Immature natural killer cell (primary cell): ENCODE data around the gene MEPCE. TPM values are rescaled to one million over a fixed set of nuclear protein-coding genes. Genes with fewer than 3 reads are reported as not detected.
"Not testable (repeated sequence)": the region's sequence is repeated elsewhere in the genome, so short reads cannot be mapped to it uniquely, and the experiment has no call there.

Experiments
- DNase-seq, 3 donors: peaks; one replicate each; pipeline ENCODE4 v3.0.0; 2022; ENCODE audit warnings: mixed read lengths in 1 of 3
- H3K27ac Mint-ChIP-seq, 6 donors: one replicate each; pipeline ENCODE4 v1.8.0; 2020; ENCODE audit warnings: mixed read lengths in 6 of 6, mild to moderate bottlenecking in 5 of 6, inconsistent platforms in 4 of 6, moderate library complexity in 3 of 6
- H3K27me3 Mint-ChIP-seq, 3 donors: one replicate each; pipeline ENCODE4 v1.8.0; 2020 to 2021; ENCODE audit warnings: low read depth in 3 of 3, mild to moderate bottlenecking in 3 of 3, mixed read lengths in 3 of 3, moderate library complexity in 3 of 3, inconsistent platforms in 1 of 3
- H3K36me3 Mint-ChIP-seq, 3 donors: one replicate each; pipeline ENCODE4 v1.8.0; 2020; ENCODE audit warnings: mixed read lengths in 3 of 3, inconsistent platforms in 2 of 3, mild to moderate bottlenecking in 2 of 3
- H3K4me1 Mint-ChIP-seq, 2 donors: one replicate each; pipeline ENCODE4 v1.8.0; 2020; ENCODE audit warnings: inconsistent platforms in 2 of 2, mild to moderate bottlenecking in 2 of 2, mixed read lengths in 2 of 2, moderate library complexity in 1 of 2
- H3K4me3 Mint-ChIP-seq, 5 donors: one replicate each; pipeline ENCODE4 v1.8.0; 2020; ENCODE audit warnings: mild to moderate bottlenecking in 5 of 5, mixed read lengths in 5 of 5, inconsistent platforms in 3 of 5, moderate library complexity in 3 of 5
- H3K9me3 Mint-ChIP-seq, 6 donors: one replicate each; pipeline ENCODE4 v1.8.0; 2020; ENCODE audit warnings: mild to moderate bottlenecking in 6 of 6, mixed read lengths in 6 of 6, inconsistent platforms in 4 of 6, moderate library complexity in 3 of 6
- polyA plus RNA-seq, 3 donors: library from polyadenylated mRNA; unstranded; fragments of 300-500 nt; fragmentation: Illumina TruSeq; gene quantifications; one replicate each; pipeline ENCODE4 v1.2.3, GENCODE V29; 2021

The MEPCE gene, protein sequence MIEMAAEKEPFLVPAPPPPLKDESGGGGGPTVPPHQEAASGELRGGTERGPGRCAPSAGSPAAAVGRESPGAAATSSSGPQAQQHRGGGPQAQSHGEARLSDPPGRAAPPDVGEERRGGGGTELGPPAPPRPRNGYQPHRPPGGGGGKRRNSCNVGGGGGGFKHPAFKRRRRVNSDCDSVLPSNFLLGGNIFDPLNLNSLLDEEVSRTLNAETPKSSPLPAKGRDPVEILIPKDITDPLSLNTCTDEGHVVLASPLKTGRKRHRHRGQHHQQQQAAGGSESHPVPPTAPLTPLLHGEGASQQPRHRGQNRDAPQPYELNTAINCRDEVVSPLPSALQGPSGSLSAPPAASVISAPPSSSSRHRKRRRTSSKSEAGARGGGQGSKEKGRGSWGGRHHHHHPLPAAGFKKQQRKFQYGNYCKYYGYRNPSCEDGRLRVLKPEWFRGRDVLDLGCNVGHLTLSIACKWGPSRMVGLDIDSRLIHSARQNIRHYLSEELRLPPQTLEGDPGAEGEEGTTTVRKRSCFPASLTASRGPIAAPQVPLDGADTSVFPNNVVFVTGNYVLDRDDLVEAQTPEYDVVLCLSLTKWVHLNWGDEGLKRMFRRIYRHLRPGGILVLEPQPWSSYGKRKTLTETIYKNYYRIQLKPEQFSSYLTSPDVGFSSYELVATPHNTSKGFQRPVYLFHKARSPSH
- polyA plus RNA-seq = 10 to 100 TPM in 1 of 3 donors, 1 to 10 TPM in 2; 3.0 to 12.1 (median 8.3) TPM

GRCh38 chr7:100429637-100430492 is at the start of gene MEPCE:
Gene MEPCE, plus strand, starts transcription at chr7:100429831. Its CDS starts 188 bp downstream, at chr7:100430019.
- Mint-ChIP-seq H3K27me3 (peaks cover 27 to 30% (median 29%) of the 10 kb centered on the region in 3 donors), H3K27ac (peak within 1 kb of the TSS; percentile 98 to 100 (median 99)), H3K36me3 (peaks cover 0 to 13% (median 4%) of the 10 kb centered on the region in 3 donors), H3K9me3 (no peaks in the 10 kb centered on the region), H3K4me1 (peaks cover 61 to 64% of the 10 kb centered on the region in 2 donors), H3K4me3 (peak within 1 kb of the TSS; percentile 95 to 99 (median 96))
- peak; percentile 95 to 98 (median 97) for DNase-seq

- no peaks in the 10 kb centered on the region for H3K9me3 Mint-ChIP-seq
- H3K4me3 Mint-ChIP-seq = no peak overlapping the region
- DNase-seq = no peak
- peaks cover 0 to 9% (median 5%) of the 10 kb centered on the region in 3 donors for H3K36me3 Mint-ChIP-seq
- peak overlapping the region in 2 of 6 donors; percentile 15 to 33 for H3K27ac Mint-ChIP-seq
- peaks cover 23 to 26% of the 10 kb centered on the region in 2 donors for H3K4me1 Mint-ChIP-seq
- H3K27me3 Mint-ChIP-seq = peaks cover 0 to 5% (median 4%) of the 10 kb centered on the region in 3 donors
These were observed 49.4 kb upstream of the MEPCE start for GRCh38 chr7:100380196-100380595.

DNA sequence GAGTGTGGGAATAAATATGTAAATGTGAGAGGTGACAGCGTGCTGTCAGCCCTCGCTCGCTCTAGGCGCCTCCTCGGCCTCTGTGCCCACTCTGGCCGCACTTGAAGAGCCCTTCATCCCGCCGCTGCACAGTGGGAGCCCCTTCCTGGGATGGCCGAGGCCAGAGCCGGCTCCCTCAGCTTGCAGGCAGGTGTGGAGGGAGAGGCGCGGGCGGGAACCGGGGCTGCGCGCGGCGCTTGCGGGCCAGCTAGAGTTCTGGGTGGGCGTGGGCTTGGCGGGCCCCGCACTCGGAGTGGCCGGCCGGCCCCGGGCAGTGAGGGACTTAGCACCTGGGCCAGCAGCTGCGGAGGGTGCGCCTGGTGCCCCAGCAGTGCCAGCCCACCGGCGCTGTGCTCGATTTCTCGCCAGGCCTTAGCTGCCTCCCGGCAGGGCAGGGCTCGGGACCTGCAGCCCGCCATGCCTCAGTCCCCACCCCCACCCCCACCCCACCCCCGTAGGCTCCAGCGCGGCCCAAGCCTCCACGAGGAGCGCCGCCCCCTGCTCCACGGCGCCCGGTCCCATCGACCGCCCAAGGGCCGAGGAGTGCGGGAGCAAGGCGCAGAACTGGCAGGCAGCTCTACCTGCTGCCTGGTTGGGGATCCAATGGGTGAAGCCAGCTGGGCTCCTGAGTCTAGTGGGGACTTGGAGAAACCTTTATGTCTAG is 47.9 kb upstream of the MEPCE start:
- peaks cover 11 to 13% of the 10 kb centered on the region in 2 donors for H3K4me1 Mint-ChIP-seq
- not testable (repeated sequence) for H3K27me3 Mint-ChIP-seq, H3K9me3 Mint-ChIP-seq, H3K36me3 Mint-ChIP-seq, DNase-seq, H3K27ac Mint-ChIP-seq, H3K4me3 Mint-ChIP-seq

GRCh38 chr7:100382234-100382853 is 47.3 kb upstream of the MEPCE start:
- H3K36me3 Mint-ChIP-seq, H3K27me3 Mint-ChIP-seq, H3K9me3 Mint-ChIP-seq: not testable (repeated sequence)
- H3K4me1 Mint-ChIP-seq = peaks cover 11 to 13% of the 10 kb centered on the region in 2 donors
- peak overlapping the region in 3 of 5 donors; percentile 53 to 70 (median 53) for H3K4me3 Mint-ChIP-seq
- H3K27ac Mint-ChIP-seq = peak overlapping the region in 5 of 6 donors; percentile 48 to 74 (median 73)
- peak in 1 of 3 donors; percentile 32 for DNase-seq

DNA sequence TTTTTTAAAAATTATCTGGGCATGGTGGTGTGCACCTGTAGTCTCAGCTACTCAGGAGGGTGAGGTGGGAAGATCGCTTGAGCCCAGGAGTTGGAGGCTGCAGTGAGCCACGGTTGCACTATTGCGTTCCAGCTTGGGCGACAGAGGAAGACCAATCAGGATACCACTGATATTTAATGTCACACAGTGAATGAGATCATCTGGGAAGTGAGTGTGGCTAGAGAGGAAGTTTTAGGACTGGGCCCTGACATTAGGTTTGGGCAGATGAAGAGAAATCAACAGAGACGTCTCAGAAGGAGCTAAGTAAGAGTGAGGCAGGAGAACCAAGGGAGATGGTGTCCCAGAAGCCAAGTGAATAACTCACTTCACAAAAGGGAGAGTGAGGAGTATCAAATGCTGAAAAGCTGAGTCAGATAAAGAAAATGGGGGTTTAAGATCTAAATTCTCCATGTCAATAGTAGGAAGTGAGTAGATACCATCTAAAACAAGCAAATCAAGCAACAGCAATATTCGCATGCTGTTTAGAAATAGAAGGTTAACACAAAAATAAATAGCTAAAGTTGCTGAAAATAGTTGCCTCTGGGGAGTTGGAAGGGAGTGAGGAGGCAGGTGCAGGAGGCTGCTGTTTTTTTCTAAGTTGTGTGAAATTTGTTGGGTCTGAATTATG is 44.9 kb upstream of the MEPCE start:
- Mint-ChIP-seq H3K9me3 (no peaks in the 10 kb centered on the region), H3K4me3 (no peak overlapping the region), H3K27ac (peak overlapping the region in 1 of 6 donors; percentile 67), H3K36me3 (peaks cover 0 to 5% (median 3%) of the 10 kb centered on the region in 3 donors), H3K27me3 (peaks cover 0 to 6% (median 5%) of the 10 kb centered on the region in 3 donors), H3K4me1 (peaks cover 9 to 13% of the 10 kb centered on the region in 2 donors)
- no peak for DNase-seq

DNA sequence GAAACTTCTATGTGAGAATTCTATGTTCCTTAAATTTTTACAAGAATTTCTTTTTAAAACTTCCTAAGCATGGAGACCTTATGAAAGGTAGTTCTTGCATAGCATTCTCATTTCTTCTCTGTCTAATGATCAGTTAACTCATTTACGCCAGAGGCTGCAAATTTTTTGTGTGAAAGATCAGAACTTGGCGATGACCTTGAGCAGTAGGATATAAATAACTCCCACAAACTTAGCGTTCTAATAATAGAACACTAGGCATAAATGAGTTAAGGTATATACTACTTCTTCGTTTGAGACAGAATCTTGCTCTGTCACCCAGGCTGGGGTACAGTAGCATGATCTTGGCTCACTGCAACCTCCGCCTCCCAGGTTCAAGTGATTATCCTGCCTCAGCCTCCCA is 42.7 kb upstream of the MEPCE start:
- Mint-ChIP-seq H3K4me3 (no peak overlapping the region), H3K9me3 (no peaks in the 10 kb centered on the region), H3K36me3 (peaks cover 0 to 6% (median 5%) of the 10 kb centered on the region in 3 donors), H3K4me1 (peaks cover 9 to 13% of the 10 kb centered on the region in 2 donors), H3K27me3 (peaks cover 0 to 11% (median 8%) of the 10 kb centered on the region in 3 donors), H3K27ac (no peak overlapping the region)
- DNase-seq = no peak

DNA sequence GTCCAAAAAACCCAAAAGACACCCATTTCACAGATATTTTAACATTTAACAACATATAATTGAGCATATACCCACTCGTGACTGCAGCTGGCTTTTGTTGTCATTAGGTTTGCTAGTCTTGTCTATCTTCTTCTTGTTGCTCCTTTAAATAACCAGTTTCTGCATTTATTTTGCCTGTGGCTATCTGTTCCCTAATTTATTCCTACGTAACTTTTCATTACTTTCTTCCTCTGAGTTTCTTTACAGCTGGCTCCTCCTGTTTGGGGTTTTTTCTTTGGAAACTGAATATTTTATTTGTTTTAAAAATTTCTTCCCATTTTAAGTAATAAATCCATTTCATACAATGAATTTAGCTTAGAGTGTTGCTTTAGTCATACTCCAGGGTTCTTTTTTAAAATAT is 41.9 kb upstream of the MEPCE start:
- no peak overlapping the region for H3K27ac Mint-ChIP-seq
- peaks cover 5 to 7% of the 10 kb centered on the region in 2 donors for H3K4me1 Mint-ChIP-seq
- DNase-seq = no peak
- peaks cover 0 to 6% (median 5%) of the 10 kb centered on the region in 3 donors for H3K36me3 Mint-ChIP-seq
- no peaks in the 10 kb centered on the region for H3K9me3 Mint-ChIP-seq
- peaks cover 0 to 9% (median 8%) of the 10 kb centered on the region in 3 donors for H3K27me3 Mint-ChIP-seq
- H3K4me3 Mint-ChIP-seq = no peak overlapping the region

GRCh38 chr7:100389437-100390088 is 40.1 kb upstream of the MEPCE start:
- Mint-ChIP-seq H3K4me1 (peaks cover 0 to 1% of the 10 kb centered on the region in 2 donors), H3K27me3 (peaks cover 0 to 7% (median 4%) of the 10 kb centered on the region in 3 donors), H3K36me3 (peaks cover 0 to 6% (median 5%) of the 10 kb centered on the region in 3 donors), H3K27ac (peak overlapping the region in 1 of 6 donors; percentile 13), H3K9me3 (no peaks in the 10 kb centered on the region), H3K4me3 (no peak overlapping the region)
- no peak for DNase-seq

GRCh38 chr7:100390286-100391009 is 39.2 kb upstream of the MEPCE start:
- Mint-ChIP-seq H3K9me3 (no peaks in the 10 kb centered on the region), H3K4me3 (no peak overlapping the region), H3K27ac (no peak overlapping the region), H3K27me3 (peaks cover 0 to 7% (median 4%) of the 10 kb centered on the region in 3 donors), H3K36me3 (peaks cover 0 to 6% (median 5%) of the 10 kb centered on the region in 3 donors), H3K4me1 (peaks cover 1 to 4% of the 10 kb centered on the region in 2 donors)
- DNase-seq = no peak

DNA sequence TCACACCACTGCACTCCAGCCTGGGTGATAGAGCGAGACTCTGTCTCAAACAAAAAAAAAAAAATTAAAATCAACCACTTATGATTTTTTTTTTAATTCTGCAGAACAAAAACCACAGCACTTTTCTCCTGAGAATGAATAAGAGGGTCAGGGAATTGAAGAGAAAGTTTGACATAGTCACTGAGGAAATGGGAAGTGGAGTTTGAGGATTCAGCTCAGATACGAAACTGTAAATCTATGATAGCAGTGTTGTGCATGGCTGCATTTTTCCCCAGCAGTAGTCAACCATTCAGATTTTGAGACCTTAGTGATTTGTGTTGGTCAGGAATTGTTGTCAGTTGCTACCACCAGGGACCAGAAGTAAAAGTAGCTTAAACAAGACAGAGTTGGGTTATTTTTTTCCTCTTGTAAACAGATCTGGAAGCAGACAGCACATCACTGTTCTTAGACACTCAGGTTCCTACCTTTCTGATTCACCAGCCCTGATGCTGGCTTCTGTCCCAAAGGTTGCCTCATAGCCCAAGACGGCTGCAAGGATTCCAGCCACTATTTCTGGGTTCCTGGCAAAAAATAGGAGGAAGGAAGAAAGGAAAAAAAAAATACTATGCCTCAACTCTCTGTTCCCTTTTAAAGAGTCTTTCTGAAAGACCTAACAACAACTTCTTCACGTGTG is 36.3 kb upstream of the MEPCE start:
- Mint-ChIP-seq H3K4me1 (peaks cover 26 to 32% of the 10 kb centered on the region in 2 donors), H3K27me3 (peaks cover 1 to 7% (median 5%) of the 10 kb centered on the region in 3 donors), H3K9me3 (no peaks in the 10 kb centered on the region), H3K27ac (no peak overlapping the region), H3K36me3 (peaks cover 0 to 6% (median 5%) of the 10 kb centered on the region in 3 donors), H3K4me3 (no peak overlapping the region)
- DNase-seq = no peak

- no peak for DNase-seq
- Mint-ChIP-seq H3K27ac (peak overlapping the region in 2 of 6 donors; percentile 0 to 38), H3K4me3 (no peak overlapping the region), H3K36me3 (peaks cover 0 to 6% (median 4%) of the 10 kb centered on the region in 3 donors), H3K9me3 (no peaks in the 10 kb centered on the region), H3K27me3 (peaks cover 1 to 7% (median 5%) of the 10 kb centered on the region in 3 donors), H3K4me1 (peaks cover 33 to 36% of the 10 kb centered on the region in 2 donors)
These were observed 35.6 kb upstream of the MEPCE start for GRCh38 chr7:100394077-100394476.
